K562 (cell line): ENCODE measurements around the gene PLCL2. TPM values are rescaled to one million over a fixed set of nuclear protein-coding genes. Genes with fewer than 3 reads are reported as not detected.

Experiments used
- ATAC-seq: fragments of 200-7000 bp; cut with Tn5 transposase; 3 replicates; pipeline ENCODE4 v1.9.1; 2020; ENCODE audit warnings: moderate library complexity
- BruUV-seq: library from RNA; stranded (reverse); fragments of 400-500 nt; replicated peaks from 2 replicates; lab custom pipeline; 2021; lab: Mats Ljungman, UMichigan
- CTCF ChIA-PET: fragments of 300-600 bp; formaldehyde crosslinking; extraction: SDS; loops from one replicate; lab custom pipeline; 2021; ENCODE audit warnings: low intra/inter-chr PET ratio; lab: Yijun Ruan, JAX
- POLR2A ChIA-PET: fragments of 300-600, 350-650 bp; sonication (Branson Sonifier 250); formaldehyde crosslinking; extraction: SDS; loops from one replicate; lab custom pipeline; 2021; ENCODE audit warnings: antibody characterized with exemption, inconsistent platforms; lab: Yijun Ruan, JAX
- DNase-seq, 4 experiments: peaks; one replicate each; pipeline versions ENCODE4 v3.0.0 to v3.0.0-alpha.2; 2011 to 2018; ENCODE audit warnings: low spot score in 3 of 4, mixed read lengths in 3 of 4; ENCODE audit errors: extremely low read depth in 1 of 4
- FAIRE-seq: peaks from 2 replicates; lab custom pipeline; 2011; peaks lifted over from hg19 to GRCh38; lab: Jason Lieb, UNC
- H2AFZ ChIP-seq: 2 replicates; pipeline ENCODE4 v1.6.0; 2011; ENCODE audit warnings: low read depth, low read length, control low read depth, inconsistent platforms
- H3K27ac ChIP-seq: fragments of 200-600 bp; 3 replicates; pipeline ENCODE4 v1.8.0; 2011; ENCODE audit warnings: low read depth, mild to moderate bottlenecking, control low read depth, inconsistent platforms, low read length, moderate library complexity, mixed read lengths; ENCODE audit errors: extremely low read depth
- H3K27me3 ChIP-seq, 2 experiments: fragments of 300-600 bp in 1 of 2; 2 replicates in 1 of 2; 3 replicates in 1 of 2; pipeline versions ENCODE4 v1.6.0 to v1.8.0; 2011; ENCODE audit warnings: inconsistent platforms in 2 of 2, low read length in 2 of 2, mild to moderate bottlenecking in 1 of 2, mixed read lengths in 1 of 2, moderate library complexity in 1 of 2; ENCODE audit not compliant: control insufficient read depth in 2 of 2, insufficient read depth in 2 of 2
- H3K36me3 ChIP-seq: fragments of 300-600 bp; 3 replicates; pipeline ENCODE4 v1.8.0; 2011; ENCODE audit warnings: mild to moderate bottlenecking, low read length, inconsistent platforms; ENCODE audit not compliant: control insufficient read depth, insufficient read depth
- H3K4me1 ChIP-seq, 2 experiments: fragments of 200-600 bp in 1 of 2; replicated peaks in 1 of 2; 2 replicates in 1 of 2; 3 replicates in 1 of 2; pipeline versions ENCODE4 v1.5.1 to v1.8.0; 2011; ENCODE audit warnings: inconsistent platforms in 2 of 2, low read length in 2 of 2, mild to moderate bottlenecking in 1 of 2, mixed read lengths in 1 of 2, moderate library complexity in 1 of 2; ENCODE audit not compliant: control insufficient read depth in 2 of 2, insufficient read depth in 2 of 2
- H3K4me2 ChIP-seq: 2 replicates; pipeline ENCODE4 v1.6.1; 2011; ENCODE audit warnings: low read length, control low read depth, inconsistent platforms, mixed read lengths; ENCODE audit not compliant: insufficient read depth
- H3K4me3 ChIP-seq: fragments of 200-600 bp; sonication (generic), shearing (Covaris generic); 2 replicates; pipeline ENCODE4 v1.5.1; 2016; ENCODE audit warnings: control low read depth, inconsistent platforms
- H3K79me2 ChIP-seq: fragments of 200-600 bp; 3 replicates; pipeline ENCODE4 v1.8.0; 2011; ENCODE audit warnings: low read length, inconsistent platforms; ENCODE audit not compliant: control insufficient read depth, insufficient read depth
- H3K9ac ChIP-seq, 2 experiments: 2 replicates each; pipeline versions ENCODE4 v1.6.0 to v1.6.1; 2011; ENCODE audit warnings: low read depth in 2 of 2, low read length in 2 of 2, control low read depth in 1 of 2, inconsistent platforms in 1 of 2, mild to moderate bottlenecking in 1 of 2, mixed read lengths in 1 of 2; ENCODE audit not compliant: insufficient read depth in 1 of 2
- H3K9me1 ChIP-seq: one replicate; pipeline ENCODE4 v1.6.0; 2011; ENCODE audit warnings: inconsistent platforms, mild to moderate bottlenecking, low read length, moderate library complexity; ENCODE audit not compliant: control insufficient read depth, insufficient read depth
- H3K9me3 ChIP-seq: replicated peaks from 2 replicates; pipeline ENCODE4 v1.5.1; 2011; ENCODE audit warnings: low read depth, low read length, inconsistent platforms; ENCODE audit not compliant: control insufficient read depth, insufficient read depth
- H4K20me1 ChIP-seq: replicated peaks from 2 replicates; pipeline ENCODE4 v1.6.1; 2011; ENCODE audit warnings: low read length, inconsistent platforms, mixed read lengths; ENCODE audit not compliant: control insufficient read depth, insufficient read depth
- KLF6 ChIP-seq: fragments of 250-450 bp; sonication (Bioruptor Pico); IDR thresholded peaks from 2 replicates; pipeline ENCODE4 v1.4.0; 2020; ENCODE audit warnings: mild to moderate bottlenecking, moderate library complexity, borderline replicate concordance
- MAX ChIP-seq: sonication (generic); formaldehyde crosslinking; IDR thresholded peaks from 2 replicates; pipeline ENCODE4 v1.9.0; 2022; ENCODE audit warnings: mild to moderate bottlenecking, missing genetic modification reagents
- NR1H2 ChIP-seq: sonication (generic); formaldehyde crosslinking; IDR thresholded peaks from 2 replicates; pipeline ENCODE4 v1.4.0; 2020; ENCODE audit warnings: mild to moderate bottlenecking, missing genetic modification reagents
- RCOR1 ChIP-seq, 2 experiments: IDR thresholded peaks; 2 replicates each; pipeline ENCODE4 v1.6.1; 2012; ENCODE audit warnings: low read depth in 2 of 2, low read length in 2 of 2, borderline replicate concordance in 1 of 2, improper control_type of control experiment in 1 of 2
- ZBTB43 ChIP-seq: sonication (generic); formaldehyde crosslinking; IDR thresholded peaks from 2 replicates; pipeline ENCODE4 v1.8.0; 2023; ENCODE audit warnings: mild to moderate bottlenecking, missing genetic modification reagents
- ZNF408 ChIP-seq: fragments of 250-450 bp; sonication (Bioruptor Pico); IDR thresholded peaks from 2 replicates; pipeline ENCODE4 v1.4.0; 2020; ENCODE audit warnings: low read depth, mild to moderate bottlenecking, moderate library complexity
- WGBS: fragments of 100-300 bp; shearing (Covaris generic); methylation state at CpG from one replicate; pipeline ENCODE4 v1.1.6; 2016; ENCODE audit warnings: low coverage, mixed read lengths; ENCODE audit not compliant: insufficient coverage; ENCODE audit errors: missing lambda C conversion rate; 5-methylcytosine and 5-hydroxymethylcytosine counted together
- in situ Hi-C: fragments of 300-500 bp; cut with MboI; formaldehyde crosslinking; loops from 4 replicates; pipeline ENCODE4 v1.15.0; 2018; ENCODE audit warnings: inconsistent platforms, mixed read lengths
- intact Hi-C: fragments of 100-400 bp; cut with micrococcal nuclease; formaldehyde crosslinking; loops from 2 replicates; pipeline ENCODE4 v1.14.2; 2022
- polyA plus RNA-seq, 8 experiments: library from polyadenylated mRNA; depleted of rRNA in 4 of 8; stranded (reverse) in 5 of 8; unstranded in 3 of 8; fragments of >200 nt; fragmentation: Nextera tagmentation in 2 of 8; fragmentation: Illumina TruSeq in 1 of 8; extraction: Ambion mirVana in 2 of 8; extraction: Trizol in 1 of 8; gene quantifications; 2 replicates each; pipeline versions ENCODE4 v1.2.1 to v1.2.3, GENCODE V29; 2011 to 2014; ENCODE audit warnings: inconsistent platforms in 1 of 8, missing spikeins in 1 of 8
- total RNA-seq, 7 experiments: library from RNA; depleted of rRNA in 6 of 7; stranded (reverse); fragments of >200 nt in 6 of 7; fragmentation: Illumina TruSeq in 2 of 7; extraction: Trizol in 2 of 7; gene quantifications; 2 replicates each; pipeline versions ENCODE4 v1.2.1 to v1.2.3, GENCODE V29; 2011 to 2021; ENCODE audit warnings: low replicate concordance in 1 of 7
- TF ChIP-seq, protein P1 (sequence below): fragments of 450-650 bp; formaldehyde crosslinking; IDR thresholded peaks from 2 replicates; pipeline ENCODE4 v1.4.0; 2020; ENCODE audit warnings: mild to moderate bottlenecking

PLCL2 gene
- total and polyA plus RNA-seq, 9 of the 15 experiments (the other 6 are each of a cell fraction or from before 2014, with no cell fraction given): 0.03 to 0.18 (median 0.11) TPM; not detected in 2

- Histone ChIP-seq H3K9me3 (no peaks in the 10 kb centered on the region), H3K9me1 (no peaks in the 10 kb centered on the region), H2AFZ (no peak overlapping the region), H3K4me2 (no peak overlapping the region), H3K4me1 (no peaks in the 10 kb centered on the region), H4K20me1 (no peaks in the 10 kb centered on the region), H3K9ac (no peak overlapping the region), H3K4me3 (no peak overlapping the region), H3K36me3 (no peaks in the 10 kb centered on the region), H3K27ac (no peak overlapping the region), H3K79me2 (no peaks in the 10 kb centered on the region), H3K27me3 (peaks cover 2 to 11% of the 10 kb centered on the region in 2 experiments; a peak in 4 of 5 replicates)
- in situ Hi-C loops: no loop called here
- intact Hi-C loops: no loop called here
- no TSS peak for BruUV-seq
- DNase-seq: no peak
- TF ChIP-seq KLF6 (CRISPR knock-in tag): no peak
- TF ChIP-seq RCOR1 (IDR thresholded peaks at IDR 0.05; ENCODE audit: borderline replicate concordance in 1 of 2, low read depth in 2 of 2, low read length in 2 of 2): no peak
- no peak for TF ChIP-seq ZNF408
- no peak for TF ChIP-seq ZBTB43 (CRISPR knock-in tag)
- TF ChIP-seq MAX: no peak
- TF ChIP-seq NR1H2 (CRISPR knock-in tag): no peak
- TF ChIP-seq, protein P1, sequence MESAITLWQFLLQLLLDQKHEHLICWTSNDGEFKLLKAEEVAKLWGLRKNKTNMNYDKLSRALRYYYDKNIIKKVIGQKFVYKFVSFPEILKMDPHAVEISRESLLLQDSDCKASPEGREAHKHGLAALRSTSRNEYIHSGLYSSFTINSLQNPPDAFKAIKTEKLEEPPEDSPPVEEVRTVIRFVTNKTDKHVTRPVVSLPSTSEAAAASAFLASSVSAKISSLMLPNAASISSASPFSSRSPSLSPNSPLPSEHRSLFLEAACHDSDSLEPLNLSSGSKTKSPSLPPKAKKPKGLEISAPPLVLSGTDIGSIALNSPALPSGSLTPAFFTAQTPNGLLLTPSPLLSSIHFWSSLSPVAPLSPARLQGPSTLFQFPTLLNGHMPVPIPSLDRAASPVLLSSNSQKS (CRISPR knock-in tag): no peak
- POLR2A ChIA-PET: interaction anchor here (1.5 kb wide), 1 partner anchor 10 kb away, joined by 4 read pairs; no protein-coding TSS in a partner anchor
- 0% methylated on average over 1 of the region's 1 CpG for WGBS
- no peak for FAIRE-seq
- CTCF ChIA-PET: no interaction called here
- ATAC-seq: no peak
Observed at GRCh38 chr3:16838561-16838960, 46.2 kb upstream of the PLCL2 start.
